NCI-H128 (cell line): ENCODE data around the gene CMTM4.
"Not testable (repeated sequence)": the region's sequence is repeated elsewhere in the genome, so short reads cannot be mapped to it uniquely, and the experiment has no call there.

Experiments
- DNase-seq: peaks from one replicate; lab custom pipeline; 2025; ENCODE audit not compliant: unreplicated experiment; lab: John Stamatoyannopoulos, UW

Gene CMTM4

GRCh38 chr16:66617728-66618127 is 78.8 kb downstream of the CMTM4 start:
- no peak for DNase-seq

- DNase-seq: no peak
Measured at GRCh38 chr16:66617010-66617434, 79.5 kb downstream of the CMTM4 start.

GRCh38 chr16:66616592-66616991 is 80.0 kb downstream of the CMTM4 start:
- DNase-seq: no peak

GRCh38 chr16:66616169-66616568 is 80.4 kb downstream of the CMTM4 start:
- no peak for DNase-seq

- no peak for DNase-seq
Measured at GRCh38 chr16:66614161-66614802, 82.3 kb downstream of the CMTM4 start.

GRCh38 chr16:66612422-66612821 is 84.1 kb downstream of the CMTM4 start:
- no peak for DNase-seq

GRCh38 chr16:66611911-66612310 is 84.6 kb downstream of the CMTM4 start:
- DNase-seq: not testable (repeated sequence)

- DNase-seq: no peak
Measured at GRCh38 chr16:66610111-66610820, 86.3 kb downstream of the CMTM4 start.

GRCh38 chr16:66609139-66609510 is 87.4 kb downstream of the CMTM4 start:
- no peak for DNase-seq

GRCh38 chr16:66608241-66609138 is 88.1 kb downstream of the CMTM4 start:
- peak; percentile 42 for DNase-seq

- no peak for DNase-seq
Measured at GRCh38 chr16:66605979-66606751, 90.4 kb downstream of the CMTM4 start.

GRCh38 chr16:66605177-66605978 is 91.2 kb downstream of the CMTM4 start:
- no peak for DNase-seq

GRCh38 chr16:66604376-66605176 is 92.0 kb downstream of the CMTM4 start, which contains the start of gene CMTM3:
Gene CMTM3 (plus strand): TSS chr16:66604704. CDS start chr16:66604806, 102 bp downstream.
- peak; percentile 13 for DNase-seq

- DNase-seq: no peak
Measured at GRCh38 chr16:66603537-66604375, 92.8 kb downstream of the CMTM4 start.

- no peak for DNase-seq
Measured at GRCh38 chr16:66601471-66601870, 95.1 kb downstream of the CMTM4 start.

GRCh38 chr16:66600477-66600876 is 96.1 kb downstream of the CMTM4 start:
- DNase-seq: no peak

- DNase-seq: no peak
Measured at GRCh38 chr16:66599726-66600125, 96.8 kb downstream of the CMTM4 start.

GRCh38 chr16:66598111-66598510 is 98.4 kb downstream of the CMTM4 start:
- no peak for DNase-seq
